Measurements from ENCODE around the gene SRD5A3.

GRCh38 chr4:55329012-55329411 lies 17.0 kb upstream of the SRD5A3 start:
- TF ChIP-seq JUN (CRISPR knock-in tag; IDR thresholded peaks at IDR 0.05) (no peak), ZNF512 (CRISPR knock-in tag; IDR thresholded peaks at IDR 0.05; ENCODE audit: borderline replicate concordance) (no peak)

Data from WTC11 (cell line).